Loucy (cell line): Measurements from ENCODE around the gene ISM1.

Source experiments
- EZH2phosphoT487 ChIP-seq: fragments of 200-600 bp; IDR thresholded peaks from 2 replicates; pipeline ENCODE4 v1.6.1; 2018; ENCODE audit warnings: antibody characterized with exemption, mild to moderate bottlenecking, moderate library complexity, borderline replicate concordance
- TF ChIP-seq, protein P1 (sequence below): fragments of 200-600 bp; sonication (generic); conservative IDR thresholded peaks from 2 replicates; pipeline ENCODE4 v1.5.1; 2014; ENCODE audit warnings: mild to moderate bottlenecking, antibody characterized with exemption, low read length

DNA sequence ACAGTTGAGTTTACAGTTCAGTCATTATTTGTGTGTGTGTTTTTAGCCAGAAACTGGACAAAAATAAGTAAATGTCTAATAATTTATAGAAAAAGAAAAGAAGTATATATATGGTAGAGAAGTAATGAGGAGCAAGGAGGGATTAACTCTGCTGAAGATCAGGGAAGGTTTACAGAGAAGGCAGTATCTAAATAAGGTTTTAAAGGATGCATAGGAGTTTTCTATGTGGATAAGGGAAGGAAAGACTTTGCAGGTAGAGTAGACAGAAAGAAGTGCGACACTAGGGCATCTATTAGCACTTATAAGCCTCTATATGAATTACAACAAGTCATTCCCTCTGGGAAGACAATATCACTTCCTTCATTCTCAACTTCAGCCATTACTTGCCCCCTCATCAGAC, 34.3 kb downstream of the ISM1 start:
- TF ChIP-seq, protein P1, sequence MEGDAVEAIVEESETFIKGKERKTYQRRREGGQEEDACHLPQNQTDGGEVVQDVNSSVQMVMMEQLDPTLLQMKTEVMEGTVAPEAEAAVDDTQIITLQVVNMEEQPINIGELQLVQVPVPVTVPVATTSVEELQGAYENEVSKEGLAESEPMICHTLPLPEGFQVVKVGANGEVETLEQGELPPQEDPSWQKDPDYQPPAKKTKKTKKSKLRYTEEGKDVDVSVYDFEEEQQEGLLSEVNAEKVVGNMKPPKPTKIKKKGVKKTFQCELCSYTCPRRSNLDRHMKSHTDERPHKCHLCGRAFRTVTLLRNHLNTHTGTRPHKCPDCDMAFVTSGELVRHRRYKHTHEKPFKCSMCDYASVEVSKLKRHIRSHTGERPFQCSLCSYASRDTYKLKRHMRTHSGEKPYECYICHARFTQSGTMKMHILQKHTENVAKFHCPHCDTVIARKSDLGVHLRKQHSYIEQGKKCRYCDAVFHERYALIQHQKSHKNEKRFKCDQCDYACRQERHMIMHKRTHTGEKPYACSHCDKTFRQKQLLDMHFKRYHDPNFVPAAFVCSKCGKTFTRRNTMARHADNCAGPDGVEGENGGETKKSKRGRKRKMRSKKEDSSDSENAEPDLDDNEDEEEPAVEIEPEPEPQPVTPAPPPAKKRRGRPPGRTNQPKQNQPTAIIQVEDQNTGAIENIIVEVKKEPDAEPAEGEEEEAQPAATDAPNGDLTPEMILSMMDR: no peak
- TF ChIP-seq EZH2phosphoT487: no peak
